ENCODE results near the gene PRR16. TPM values are rescaled to one million over a fixed set of nuclear protein-coding genes. Genes with fewer than 3 reads are reported as not detected.

Gene PRR16
- total RNA-seq, 1 experiment from 2014 or later: 5.0 TPM

GRCh38 chr5:120499876-120500563 lies 35.9 kb downstream of the PRR16 start:
- no TSS peak for BruUV-seq (replicated peaks)
- H3K4me2 ChIP-seq: no peak overlapping the region

GRCh38 chr5:120502531-120502930 lies 38.4 kb downstream of the PRR16 start:
- H2AFZ ChIP-seq: no peak overlapping the region
- no peaks in the 10 kb centered on the region for H3K9me3 ChIP-seq (ENCODE audit: insufficient read depth, low read depth)
- H3K79me2 ChIP-seq (ENCODE audit: low read depth): no peaks in the 10 kb centered on the region
- DNase-seq: no peak
- no peaks in the 10 kb centered on the region for H3K27me3 ChIP-seq (ENCODE audit: insufficient read depth, low read depth)
- 0 out of 2 replicates have a peak, but pooled peaks cover 3% of the 10 kb centered on the region for H3K9me2 ChIP-seq (ENCODE audit: insufficient read depth)
- no peaks in the 10 kb centered on the region for H3K4me1 ChIP-seq (replicated peaks; ENCODE audit: insufficient read depth)
- H4K20me1 ChIP-seq (ENCODE audit: insufficient read depth): no peaks in the 10 kb centered on the region
- no peaks in the 10 kb centered on the region for H3F3A ChIP-seq (ENCODE audit: insufficient read depth, low read depth)
- POLR2A ChIA-PET (ENCODE audit: unreplicated experiment): no interaction called here
- no peak for TF ChIP-seq CTCF (conservative IDR thresholded peaks at IDR 0.05)
- TF ChIP-seq EZH2 (IDR thresholded peaks at IDR 0.05; ENCODE audit: low read depth): no peak
- CTCF ChIA-PET: no interaction called here
- H3K27ac ChIP-seq: no peak overlapping the region
- no peak overlapping the region for H3K4me3 ChIP-seq
- no TSS peak for BruUV-seq (replicated peaks)
- no peaks in the 10 kb centered on the region for H3K36me3 ChIP-seq (ENCODE audit: low read depth)
- intact Hi-C loops (cut with micrococcal nuclease; ENCODE audit: unreplicated experiment): no loop called here
- H3K4me2 ChIP-seq: no peak overlapping the region

More at GRCh38 chr5:120499876-120500563, 35.9 kb downstream of the PRR16 start:
- Histone ChIP-seq H4K20me1 (ENCODE audit: insufficient read depth) (no peaks in the 10 kb centered on the region), H3K36me3 (ENCODE audit: low read depth) (no peaks in the 10 kb centered on the region), H3K9me2 (ENCODE audit: insufficient read depth) (0 out of 2 replicates have a peak, but pooled peaks cover 3% of the 10 kb centered on the region), H3K4me3 (no peak overlapping the region), H3F3A (ENCODE audit: insufficient read depth, low read depth) (no peaks in the 10 kb centered on the region), H3K9me3 (ENCODE audit: insufficient read depth, low read depth) (no peaks in the 10 kb centered on the region; the same call in 1 of the 2 replicates), H3K27ac (no peak overlapping the region), H2AFZ (no peak overlapping the region), H3K79me2 (ENCODE audit: low read depth) (no peaks in the 10 kb centered on the region), H3K27me3 (ENCODE audit: insufficient read depth, low read depth) (no peaks in the 10 kb centered on the region), H3K4me1 (replicated peaks; ENCODE audit: insufficient read depth) (no peaks in the 10 kb centered on the region)
- ChIA-PET CTCF (no interaction called here), POLR2A (ENCODE audit: unreplicated experiment) (interaction anchor here (0.8 kb wide), 1 partner anchor 647 kb away, joined by 4 read pairs; no protein-coding TSS in a partner anchor)
- intact Hi-C loops (cut with micrococcal nuclease; ENCODE audit: unreplicated experiment): no loop called here
- no peak for DNase-seq
- TF ChIP-seq CTCF (conservative IDR thresholded peaks at IDR 0.05) (no peak), EZH2 (IDR thresholded peaks at IDR 0.05; ENCODE audit: low read depth) (no peak)

- ChIA-PET POLR2A (ENCODE audit: unreplicated experiment) (no interaction called here), CTCF (no interaction called here)
- no TSS peak for BruUV-seq (replicated peaks)
Observed at GRCh38 chr5:120503341-120503740, 39.2 kb downstream of the PRR16 start.

More at GRCh38 chr5:120503341-120503740, 39.2 kb downstream of the PRR16 start:
- DNase-seq: no peak
- Histone ChIP-seq H3K4me2 (no peak overlapping the region), H2AFZ (no peak overlapping the region), H3K4me1 (replicated peaks; ENCODE audit: insufficient read depth) (no peaks in the 10 kb centered on the region), H3K4me3 (no peak overlapping the region), H3K9me2 (ENCODE audit: insufficient read depth) (0 out of 2 replicates have a peak, but pooled peaks cover 3% of the 10 kb centered on the region), H3K9me3 (ENCODE audit: insufficient read depth, low read depth) (no peaks in the 10 kb centered on the region), H3K27me3 (ENCODE audit: insufficient read depth, low read depth) (no peaks in the 10 kb centered on the region), H3K36me3 (ENCODE audit: low read depth) (no peaks in the 10 kb centered on the region), H3K79me2 (ENCODE audit: low read depth) (no peaks in the 10 kb centered on the region), H4K20me1 (ENCODE audit: insufficient read depth) (no peaks in the 10 kb centered on the region), H3K27ac (no peak overlapping the region), H3F3A (ENCODE audit: insufficient read depth, low read depth) (no peaks in the 10 kb centered on the region)
- TF ChIP-seq CTCF (conservative IDR thresholded peaks at IDR 0.05) (no peak), EZH2 (IDR thresholded peaks at IDR 0.05; ENCODE audit: low read depth) (no peak)
- intact Hi-C loops (cut with micrococcal nuclease; ENCODE audit: unreplicated experiment): no loop called here
